Hindlimb muscle (tissue), 1 donor: ENCODE data around the gene TMED6. TPM values are rescaled to one million over a fixed set of nuclear protein-coding genes. Genes with fewer than 3 reads are reported as not detected.

Source experiments
- DNase-seq: peaks from one replicate; pipeline ENCODE4 v3.0.0-alpha.2; 2013
- polyA plus RNA-seq: library from polyadenylated mRNA; unstranded; fragments of 120-200 nt; gene quantifications from one replicate; pipeline ENCODE4 v1.2.1, GENCODE V29; 2013; ENCODE audit not compliant: insufficient read length

Gene TMED6
- polyA plus RNA-seq, 1 donor: 1.5 TPM

DNA sequence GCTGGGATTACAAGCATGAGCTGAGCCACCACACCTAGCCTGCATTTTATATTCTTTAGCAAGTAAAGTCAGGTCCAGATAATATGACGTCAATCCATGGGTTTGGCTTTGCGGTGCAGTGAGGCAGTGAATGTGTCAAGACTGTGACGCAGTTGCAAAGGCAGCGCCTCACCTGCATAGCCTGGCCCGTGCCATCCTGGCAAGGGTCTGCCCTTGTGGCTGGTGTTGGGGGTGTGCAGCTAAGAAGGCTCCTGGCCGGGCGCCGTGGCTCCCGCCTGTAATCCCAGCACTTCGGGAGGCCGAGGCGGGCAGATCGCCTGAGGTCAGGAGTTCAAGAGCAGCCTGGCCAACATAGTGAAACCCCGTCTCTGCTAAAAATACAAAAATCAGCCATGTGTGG, 28.2 kb downstream of the TMED6 start:
- no peak for DNase-seq

DNA sequence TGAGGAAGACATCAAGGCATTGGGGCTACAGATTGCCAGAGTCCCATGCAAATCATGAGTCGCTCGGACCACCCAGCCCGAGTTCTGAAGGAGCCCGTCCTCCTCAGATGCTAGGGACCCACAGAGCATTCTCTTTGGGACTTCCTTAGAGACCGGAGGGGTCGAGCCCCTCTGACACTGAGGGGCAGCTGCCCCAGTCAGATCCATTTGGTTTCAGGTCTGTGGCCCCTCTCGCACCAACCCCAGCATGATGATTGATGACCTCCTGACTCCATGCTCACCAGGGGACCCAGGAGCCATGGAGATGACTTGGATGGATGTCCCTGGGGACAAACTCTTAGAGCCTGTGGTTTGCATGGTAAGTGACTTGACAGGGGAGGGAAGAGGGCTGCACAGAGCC, 29.2 kb downstream of the TMED6 start:
- DNase-seq: no peak

- DNase-seq: no peak
Observed at GRCh38 chr16:69321080-69321479, 30.5 kb downstream of the TMED6 start.

- no peak for DNase-seq
Observed at GRCh38 chr16:69320740-69321073, 30.9 kb downstream of the TMED6 start.

GRCh38 chr16:69319826-69320739, 31.5 kb downstream of the TMED6 start:
- no peak for DNase-seq

DNA sequence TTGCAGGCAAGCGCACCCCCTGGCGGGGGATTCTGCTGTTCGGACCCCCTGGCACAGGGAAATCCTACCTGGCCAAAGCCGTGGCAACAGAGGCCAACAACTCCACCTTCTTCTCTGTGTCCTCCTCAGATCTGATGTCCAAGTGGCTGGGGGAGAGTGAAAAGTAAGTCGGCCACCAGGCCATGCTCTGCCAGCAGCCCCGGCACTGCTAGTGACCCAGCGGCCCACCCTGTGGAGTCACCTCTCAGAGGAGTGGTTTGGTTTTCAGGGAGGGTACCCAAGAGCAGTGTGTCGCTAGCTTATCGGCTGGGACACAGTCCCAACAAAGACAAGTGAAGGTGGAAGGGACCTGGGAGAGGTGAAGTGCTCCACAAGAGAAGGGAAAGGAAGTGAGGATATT, 32.2 kb downstream of the TMED6 start:
- no peak for DNase-seq

DNA sequence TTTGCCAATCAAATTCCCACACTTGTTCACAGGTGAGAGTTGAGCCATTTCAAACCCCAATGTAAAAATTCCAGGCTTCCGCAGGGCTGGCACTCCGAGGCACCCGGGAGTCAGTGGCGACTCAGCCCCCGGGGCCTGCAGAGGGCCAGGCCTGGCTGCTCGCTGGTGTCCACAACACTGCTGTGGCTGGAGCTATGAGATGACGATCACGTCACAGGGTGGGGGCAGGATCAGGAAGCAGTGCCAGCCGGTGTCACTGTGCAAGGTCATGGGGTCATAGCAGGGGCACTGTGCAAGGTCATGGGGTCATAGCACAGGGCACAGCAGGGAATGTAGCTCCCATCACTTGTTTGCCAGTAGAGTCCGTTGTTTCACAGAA, 32.7 kb downstream of the TMED6 start:
- no peak for DNase-seq

- DNase-seq: no peak
Observed at GRCh38 chr16:69318177-69318910, 33.2 kb downstream of the TMED6 start.

DNA sequence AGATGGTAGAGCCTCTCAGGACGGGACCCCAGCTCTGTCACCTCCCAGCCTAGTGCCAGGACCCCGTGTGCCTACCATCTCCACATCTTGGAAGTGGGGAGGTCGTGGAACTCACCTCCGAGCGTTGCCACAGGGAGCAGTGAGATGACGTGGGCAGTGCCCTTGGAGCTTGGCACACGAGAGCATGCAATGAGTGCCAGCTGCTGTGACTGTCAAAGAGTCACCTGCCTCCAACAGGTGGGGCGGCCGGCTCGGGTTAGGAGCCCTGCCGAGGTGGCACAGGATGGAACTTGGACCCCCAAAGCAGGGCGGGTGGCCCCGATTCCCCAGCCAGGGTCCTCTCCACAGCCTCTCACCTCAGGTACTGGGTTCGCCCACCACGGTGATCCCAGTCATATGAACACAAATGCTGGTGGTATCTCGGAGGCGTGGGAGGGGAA, 35.0 kb downstream of the TMED6 start:
- DNase-seq: no peak

DNA sequence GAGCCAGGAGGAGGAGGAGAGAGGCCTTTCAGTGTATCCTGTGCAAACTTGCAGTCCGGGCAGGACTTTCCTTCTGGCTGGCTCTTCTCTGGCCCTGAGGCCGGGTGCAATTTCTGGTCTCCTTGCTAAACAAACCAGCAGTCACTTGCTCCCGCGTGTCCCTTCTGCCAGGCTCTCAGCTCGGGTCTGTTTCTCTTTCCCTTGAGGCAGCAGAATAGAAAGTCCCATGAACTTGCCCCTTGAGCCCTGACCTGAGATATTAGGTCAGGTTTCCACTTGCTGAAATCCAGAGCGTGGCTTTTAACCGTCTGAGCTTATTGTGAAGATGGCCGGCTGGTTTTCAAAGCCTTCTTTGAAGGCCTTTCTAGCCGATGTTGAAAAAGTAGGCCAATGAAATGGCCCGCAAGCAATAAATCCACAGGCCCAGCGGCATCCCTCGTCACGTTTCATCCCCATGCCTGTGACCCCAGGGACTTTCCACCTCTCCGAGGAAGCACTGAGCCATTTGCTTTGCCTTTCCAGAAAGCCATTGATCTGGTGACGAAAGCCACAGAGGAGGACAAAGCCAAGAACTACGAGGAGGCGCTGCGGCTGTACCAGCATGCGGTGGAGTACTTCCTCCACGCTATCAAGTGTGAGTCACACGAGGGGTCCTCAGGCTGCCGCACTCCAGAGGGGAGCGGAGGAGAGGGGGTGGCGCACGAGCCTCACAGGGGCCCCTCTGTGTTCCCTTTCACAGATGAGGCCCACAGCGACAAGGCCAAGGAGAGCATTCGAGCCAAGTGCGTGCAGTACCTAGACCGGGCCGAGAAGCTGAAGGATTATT, 35.9 kb downstream of the TMED6 start:
- no peak for DNase-seq

- no peak for DNase-seq
Observed at GRCh38 chr16:69314534-69314933, 37.1 kb downstream of the TMED6 start.

- DNase-seq: no peak
Observed at GRCh38 chr16:69313469-69313868, 38.1 kb downstream of the TMED6 start.

DNA sequence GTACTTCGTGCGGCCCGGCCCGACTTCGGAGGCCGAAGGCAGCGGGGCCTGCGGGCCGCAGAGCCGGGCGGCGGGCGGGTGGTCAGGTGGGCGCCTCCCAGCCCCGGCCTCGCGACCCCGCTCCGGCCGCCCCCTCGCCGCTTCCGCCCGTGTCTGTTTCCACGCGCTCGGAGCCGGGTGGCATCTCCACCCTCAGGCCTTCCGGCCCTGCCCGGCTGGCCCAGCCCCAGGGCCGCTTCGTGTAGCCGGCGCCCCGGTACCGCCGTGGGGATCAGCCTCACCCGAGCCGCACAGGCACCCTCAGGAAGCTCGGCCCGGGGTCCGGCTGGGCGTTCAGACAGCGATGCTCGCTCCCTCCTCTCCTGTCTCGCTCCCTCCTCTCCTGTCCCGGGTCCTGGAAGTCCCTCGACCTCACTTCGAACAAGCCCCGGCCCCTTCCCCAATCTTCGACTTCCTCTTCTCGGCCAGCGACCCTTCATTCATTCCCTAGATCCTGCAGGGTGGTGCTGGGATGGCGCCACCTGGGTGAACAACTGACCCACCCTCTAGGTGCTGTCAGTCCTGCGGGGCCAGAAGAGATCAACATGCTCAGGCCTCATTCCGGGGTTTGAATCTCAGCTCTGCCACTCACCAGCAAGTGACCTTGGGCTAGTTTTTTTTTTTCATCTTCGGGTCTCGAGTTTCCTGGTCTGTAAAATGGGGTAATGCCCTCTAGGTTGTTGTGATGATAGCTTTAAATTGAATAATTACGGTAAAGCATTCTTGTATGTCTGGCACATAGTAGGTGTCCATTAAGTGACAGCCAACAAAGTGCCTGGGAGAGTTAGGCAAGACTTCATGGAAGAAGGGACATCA, 39.8 kb downstream of the TMED6 start:
- peak; percentile 26 for DNase-seq

GRCh38 chr16:69310653-69311532, 40.7 kb downstream of the TMED6 start, which contains the start of gene VPS4A:
Gene VPS4A (plus strand): TSS chr16:69311350. CDS start chr16:69311512, 162 bp downstream.
- DNase-seq: peak; percentile 96

GRCh38 chr16:69309316-69309715, 42.3 kb downstream of the TMED6 start:
- DNase-seq: no peak

- no peak for DNase-seq
Observed at GRCh38 chr16:69307856-69308255, 43.7 kb downstream of the TMED6 start.

DNA sequence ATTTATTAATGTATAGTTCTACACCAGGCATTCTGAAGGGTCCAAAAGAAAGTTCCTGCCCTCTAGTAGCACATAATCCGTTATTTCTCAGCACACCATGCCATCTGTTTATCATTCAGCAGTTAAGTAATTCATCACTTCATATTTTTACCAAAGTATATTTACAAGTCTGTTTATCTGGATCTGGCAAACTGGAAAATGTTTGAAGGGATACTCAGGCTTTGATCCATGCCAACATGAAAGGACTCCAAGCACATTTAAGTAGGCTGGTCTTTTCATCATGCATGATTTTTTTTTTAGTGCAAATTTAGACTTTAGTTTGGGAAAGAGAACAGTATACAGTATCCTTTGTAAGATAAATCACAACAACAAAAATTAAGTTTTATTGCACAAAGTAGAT, 44.5 kb downstream of the TMED6 start:
- no peak for DNase-seq

DNA sequence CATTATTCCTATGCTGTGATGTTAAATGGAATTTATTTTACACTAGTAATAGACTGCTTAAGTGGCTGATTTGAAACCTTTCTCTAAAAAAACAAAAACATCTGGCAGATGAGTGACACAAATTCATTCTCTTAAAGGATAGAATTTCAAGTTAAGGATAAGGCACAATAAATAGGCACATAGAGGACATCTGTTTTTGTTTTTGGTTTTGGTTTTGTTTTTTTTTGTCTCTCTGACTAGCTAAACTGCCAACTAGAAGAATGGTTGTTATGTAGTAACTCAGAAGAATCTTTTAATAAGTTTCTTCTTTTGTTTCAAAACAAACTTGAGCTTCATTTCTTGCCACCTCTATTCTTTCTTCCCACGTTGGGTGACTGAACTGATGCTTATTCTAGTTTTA, 45.6 kb downstream of the TMED6 start:
- no peak for DNase-seq

DNA sequence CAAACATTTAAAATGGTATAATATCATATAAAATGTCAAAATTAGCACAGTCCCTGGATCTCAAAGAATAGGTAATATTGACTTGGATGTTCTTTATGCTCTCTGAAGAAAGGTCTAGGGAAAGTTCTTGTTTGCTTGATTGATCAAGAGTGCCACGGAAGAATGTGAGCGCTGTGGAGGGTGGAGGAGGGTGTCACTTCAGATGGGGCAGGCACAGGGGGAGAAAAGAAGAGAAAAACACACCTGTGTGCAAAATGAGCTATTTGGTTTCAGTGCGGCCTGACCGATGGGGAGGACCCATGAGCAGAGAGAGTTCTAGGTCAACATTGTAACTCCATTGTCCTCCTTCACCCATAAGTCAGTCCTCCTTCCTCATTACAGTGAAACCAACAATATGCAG, 49.3 kb downstream of the TMED6 start:
- DNase-seq: no peak

DNA sequence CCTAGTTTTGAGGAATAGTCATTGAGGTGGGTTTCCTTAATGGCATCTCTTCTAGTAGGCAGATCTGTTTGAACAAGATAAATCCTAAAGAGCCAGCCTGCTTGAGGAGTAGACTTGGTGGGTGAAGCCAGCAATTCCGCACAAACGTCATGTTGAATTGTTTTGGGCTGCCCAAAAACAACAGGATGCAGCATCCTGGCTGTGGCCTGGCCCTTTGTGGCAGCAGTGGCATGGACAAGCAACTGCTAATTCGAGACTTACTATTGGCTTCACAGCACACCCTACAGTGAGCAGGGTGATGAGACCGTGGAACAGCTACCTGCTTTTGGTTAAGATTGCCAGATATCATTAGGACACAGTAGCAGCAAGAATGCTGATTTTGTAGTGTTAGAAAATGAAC, 49.7 kb downstream of the TMED6 start:
- no peak for DNase-seq

- no peak for DNase-seq
Observed at GRCh38 chr16:69301187-69301586, 50.4 kb downstream of the TMED6 start.
